SK-N-SH treated with all-trans-retinoic acid at 6 μM for 48 hours (cell line): ENCODE data around the gene MRPL46.

Experiments
- ATAC-seq: fragments of 200-7000 bp; cut with Tn5 transposase; 3 replicates; pipeline ENCODE4 v1.9.1; 2020; ENCODE audit warnings: mild to moderate bottlenecking, moderate library complexity
- ARNTL ChIP-seq: fragments of 450-650 bp; formaldehyde crosslinking; IDR thresholded peaks from 2 replicates; pipeline ENCODE4 v1.5.0; 2020; ENCODE audit warnings: low read depth, mild to moderate bottlenecking, moderate library complexity, borderline replicate concordance
- CSDC2 ChIP-seq: fragments of 250-450 bp; sonication (Bioruptor Pico); IDR thresholded peaks from 2 replicates; pipeline ENCODE4 v1.5.0; 2020; ENCODE audit warnings: mild to moderate bottlenecking, moderate library complexity
- GLIS3 ChIP-seq: fragments of 250-450 bp; sonication (Bioruptor Pico); IDR thresholded peaks from 2 replicates; pipeline ENCODE4 v1.5.0; 2020; ENCODE audit warnings: mild to moderate bottlenecking, moderate library complexity
- ISL1 ChIP-seq: fragments of 250-450 bp; sonication (Bioruptor Pico); IDR thresholded peaks from 2 replicates; pipeline ENCODE4 v2.1.2; 2022; ENCODE audit warnings: mild to moderate bottlenecking, moderate library complexity
- OSR1 ChIP-seq: fragments of 250-450 bp; sonication (Bioruptor Pico); IDR thresholded peaks from 2 replicates; pipeline ENCODE4 v1.8.0; 2022; ENCODE audit warnings: moderate library complexity, mild to moderate bottlenecking, inconsistent platforms
- PPARA ChIP-seq: fragments of 250-450 bp; sonication (Bioruptor Pico); IDR thresholded peaks from 2 replicates; pipeline ENCODE4 v1.5.0; 2020; ENCODE audit warnings: mild to moderate bottlenecking, borderline replicate concordance
- RARB ChIP-seq: fragments of 250-450 bp; sonication (Bioruptor Pico); IDR thresholded peaks from 2 replicates; pipeline ENCODE4 v1.8.0; 2021; ENCODE audit warnings: mild to moderate bottlenecking, moderate library complexity
- SNAI2 ChIP-seq: fragments of 250-450 bp; sonication (Bioruptor Pico); IDR thresholded peaks from 2 replicates; pipeline ENCODE4 v1.5.0; 2020; ENCODE audit warnings: mild to moderate bottlenecking, moderate library complexity
- TCF4 ChIP-seq: fragments of 250-450 bp; sonication (Bioruptor Pico); IDR thresholded peaks from 2 replicates; pipeline ENCODE4 v1.8.0; 2021; ENCODE audit warnings: mild to moderate bottlenecking, moderate library complexity, borderline replicate concordance
- TOX ChIP-seq: fragments of 250-450 bp; sonication (Bioruptor Pico); IDR thresholded peaks from 2 replicates; pipeline ENCODE4 v1.8.0; 2021; ENCODE audit warnings: mild to moderate bottlenecking, moderate library complexity, borderline replicate concordance
- ZC3H10 ChIP-seq: fragments of 250-450 bp; sonication (Bioruptor Pico); IDR thresholded peaks from 2 replicates; pipeline ENCODE4 v1.5.1; 2021; ENCODE audit warnings: mild to moderate bottlenecking, moderate library complexity
- ZFP3 ChIP-seq: fragments of 250-450 bp; sonication (Bioruptor Pico); IDR thresholded peaks from 2 replicates; pipeline ENCODE4 v1.5.0; 2020; ENCODE audit warnings: mild to moderate bottlenecking, moderate library complexity
- ZFP30 ChIP-seq: fragments of 450-650 bp; formaldehyde crosslinking; IDR thresholded peaks from 2 replicates; pipeline ENCODE4 v1.5.0; 2022; ENCODE audit warnings: mild to moderate bottlenecking, moderate library complexity
- ZNF565 ChIP-seq: fragments of 450-650 bp; formaldehyde crosslinking; conservative IDR thresholded peaks from 2 replicates; pipeline ENCODE4 v1.5.0; 2020; ENCODE audit warnings: low read depth, mild to moderate bottlenecking, moderate library complexity
- ZNF70 ChIP-seq: fragments of 450-650 bp; formaldehyde crosslinking; IDR thresholded peaks from 2 replicates; pipeline ENCODE4 v1.5.0; 2020; ENCODE audit warnings: mild to moderate bottlenecking, moderate library complexity
- ZNF8 ChIP-seq: fragments of 450-650 bp; formaldehyde crosslinking; IDR thresholded peaks from 2 replicates; pipeline ENCODE4 v1.5.0; 2020; ENCODE audit warnings: mild to moderate bottlenecking, moderate library complexity
- TF ChIP-seq, protein P1 (sequence below): fragments of 250-450 bp; sonication (Bioruptor Pico); IDR thresholded peaks from 2 replicates; pipeline ENCODE4 v1.8.0; 2021; ENCODE audit warnings: low read depth, mild to moderate bottlenecking, moderate library complexity, borderline replicate concordance
- TF ChIP-seq, protein P2 (sequence below): fragments of 250-450 bp; sonication (Bioruptor Pico); IDR thresholded peaks from 2 replicates; pipeline ENCODE4 v1.5.0; 2020; ENCODE audit warnings: mild to moderate bottlenecking, moderate library complexity
- TF ChIP-seq, protein P3 (sequence below): fragments of 250-450 bp; sonication (Bioruptor Pico); IDR thresholded peaks from 2 replicates; pipeline ENCODE4 v1.5.1; 2021; ENCODE audit warnings: mild to moderate bottlenecking, moderate library complexity
- TF ChIP-seq, protein P4 (sequence below): fragments of 250-450 bp; sonication (Bioruptor Pico); IDR thresholded peaks from 2 replicates; pipeline ENCODE4 v1.5.1; 2020; ENCODE audit warnings: low read depth, mild to moderate bottlenecking, moderate library complexity
- TF ChIP-seq, protein P5 (sequence below): fragments of 250-450 bp; sonication (Bioruptor Pico); IDR thresholded peaks from 2 replicates; pipeline ENCODE4 v1.8.0; 2020; ENCODE audit warnings: mild to moderate bottlenecking, moderate library complexity, borderline replicate concordance

The MRPL46 gene

DNA sequence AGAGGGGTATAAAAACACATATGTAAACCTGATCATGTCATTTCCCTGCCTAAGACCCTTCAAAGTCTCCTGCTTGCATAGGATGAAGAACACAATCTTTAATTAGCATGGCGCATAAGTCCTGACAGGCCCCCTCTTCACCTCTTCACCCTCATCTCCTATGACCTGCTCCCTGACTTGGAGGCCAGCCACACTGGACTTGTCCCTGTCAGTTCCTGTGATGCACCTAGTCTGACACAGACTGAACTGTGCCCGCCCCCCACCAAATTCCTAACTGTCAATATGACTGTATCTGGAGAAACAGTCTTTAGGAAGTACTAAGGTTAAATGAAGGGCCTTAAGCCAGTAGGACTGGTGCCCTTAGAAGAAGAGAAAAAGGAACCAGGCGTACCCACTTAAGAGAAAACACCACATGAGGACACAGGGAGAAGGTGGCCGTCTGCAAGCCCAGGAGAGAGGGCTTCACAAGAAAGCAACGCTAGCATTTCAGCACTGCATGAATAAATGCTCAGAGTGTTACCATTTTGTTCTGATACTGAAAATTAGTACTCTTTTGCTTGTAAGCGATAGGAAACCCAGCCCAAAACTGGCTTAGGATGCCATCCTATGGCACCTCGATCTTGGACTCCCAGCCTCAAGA lies 34.0 kb downstream of the MRPL46 start:
- TF ChIP-seq, protein P1, sequence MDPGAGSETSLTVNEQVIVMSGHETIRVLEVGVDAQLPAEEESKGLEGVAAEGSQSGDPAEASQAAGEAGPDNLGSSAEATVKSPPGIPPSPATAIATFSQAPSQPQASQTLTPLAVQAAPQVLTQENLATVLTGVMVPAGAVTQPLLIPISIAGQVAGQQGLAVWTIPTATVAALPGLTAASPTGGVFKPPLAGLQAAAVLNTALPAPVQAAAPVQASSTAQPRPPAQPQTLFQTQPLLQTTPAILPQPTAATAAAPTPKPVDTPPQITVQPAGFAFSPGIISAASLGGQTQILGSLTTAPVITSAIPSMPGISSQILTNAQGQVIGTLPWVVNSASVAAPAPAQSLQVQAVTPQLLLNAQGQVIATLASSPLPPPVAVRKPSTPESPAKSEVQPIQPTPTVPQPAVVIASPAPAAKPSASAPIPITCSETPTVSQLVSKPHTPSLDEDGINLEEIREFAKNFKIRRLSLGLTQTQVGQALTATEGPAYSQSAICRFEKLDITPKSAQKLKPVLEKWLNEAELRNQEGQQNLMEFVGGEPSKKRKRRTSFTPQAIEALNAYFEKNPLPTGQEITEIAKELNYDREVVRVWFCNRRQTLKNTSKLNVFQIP (CRISPR knock-in tag) = no peak
- TF ChIP-seq RARB (CRISPR knock-in tag) = no peak
- TF ChIP-seq GLIS3 (CRISPR knock-in tag) = no peak
- no peak for TF ChIP-seq ZFP30 (CRISPR knock-in tag)
- no peak for TF ChIP-seq ZNF565 (CRISPR knock-in tag)
- no peak for TF ChIP-seq CSDC2 (CRISPR knock-in tag)
- TF ChIP-seq, protein P2, sequence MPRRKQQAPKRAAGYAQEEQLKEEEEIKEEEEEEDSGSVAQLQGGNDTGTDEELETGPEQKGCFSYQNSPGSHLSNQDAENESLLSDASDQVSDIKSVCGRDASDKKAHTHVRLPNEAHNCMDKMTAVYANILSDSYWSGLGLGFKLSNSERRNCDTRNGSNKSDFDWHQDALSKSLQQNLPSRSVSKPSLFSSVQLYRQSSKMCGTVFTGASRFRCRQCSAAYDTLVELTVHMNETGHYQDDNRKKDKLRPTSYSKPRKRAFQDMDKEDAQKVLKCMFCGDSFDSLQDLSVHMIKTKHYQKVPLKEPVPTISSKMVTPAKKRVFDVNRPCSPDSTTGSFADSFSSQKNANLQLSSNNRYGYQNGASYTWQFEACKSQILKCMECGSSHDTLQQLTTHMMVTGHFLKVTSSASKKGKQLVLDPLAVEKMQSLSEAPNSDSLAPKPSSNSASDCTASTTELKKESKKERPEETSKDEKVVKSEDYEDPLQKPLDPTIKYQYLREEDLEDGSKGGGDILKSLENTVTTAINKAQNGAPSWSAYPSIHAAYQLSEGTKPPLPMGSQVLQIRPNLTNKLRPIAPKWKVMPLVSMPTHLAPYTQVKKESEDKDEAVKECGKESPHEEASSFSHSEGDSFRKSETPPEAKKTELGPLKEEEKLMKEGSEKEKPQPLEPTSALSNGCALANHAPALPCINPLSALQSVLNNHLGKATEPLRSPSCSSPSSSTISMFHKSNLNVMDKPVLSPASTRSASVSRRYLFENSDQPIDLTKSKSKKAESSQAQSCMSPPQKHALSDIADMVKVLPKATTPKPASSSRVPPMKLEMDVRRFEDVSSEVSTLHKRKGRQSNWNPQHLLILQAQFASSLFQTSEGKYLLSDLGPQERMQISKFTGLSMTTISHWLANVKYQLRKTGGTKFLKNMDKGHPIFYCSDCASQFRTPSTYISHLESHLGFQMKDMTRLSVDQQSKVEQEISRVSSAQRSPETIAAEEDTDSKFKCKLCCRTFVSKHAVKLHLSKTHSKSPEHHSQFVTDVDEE = no peak
- TF ChIP-seq ARNTL (CRISPR knock-in tag) = no peak
- TF ChIP-seq, protein P3, sequence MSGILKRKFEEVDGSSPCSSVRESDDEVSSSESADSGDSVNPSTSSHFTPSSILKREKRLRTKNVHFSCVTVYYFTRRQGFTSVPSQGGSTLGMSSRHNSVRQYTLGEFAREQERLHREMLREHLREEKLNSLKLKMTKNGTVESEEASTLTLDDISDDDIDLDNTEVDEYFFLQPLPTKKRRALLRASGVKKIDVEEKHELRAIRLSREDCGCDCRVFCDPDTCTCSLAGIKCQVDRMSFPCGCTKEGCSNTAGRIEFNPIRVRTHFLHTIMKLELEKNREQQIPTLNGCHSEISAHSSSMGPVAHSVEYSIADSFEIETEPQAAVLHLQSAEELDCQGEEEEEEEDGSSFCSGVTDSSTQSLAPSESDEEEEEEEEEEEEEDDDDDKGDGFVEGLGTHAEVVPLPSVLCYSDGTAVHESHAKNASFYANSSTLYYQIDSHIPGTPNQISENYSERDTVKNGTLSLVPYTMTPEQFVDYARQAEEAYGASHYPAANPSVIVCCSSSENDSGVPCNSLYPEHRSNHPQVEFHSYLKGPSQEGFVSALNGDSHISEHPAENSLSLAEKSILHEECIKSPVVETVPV = no peak
- TF ChIP-seq OSR1 (CRISPR knock-in tag) = no peak
- TF ChIP-seq ISL1 (CRISPR knock-in tag) = no peak
- TF ChIP-seq PPARA (CRISPR knock-in tag) = no peak
- TF ChIP-seq, protein P4, sequence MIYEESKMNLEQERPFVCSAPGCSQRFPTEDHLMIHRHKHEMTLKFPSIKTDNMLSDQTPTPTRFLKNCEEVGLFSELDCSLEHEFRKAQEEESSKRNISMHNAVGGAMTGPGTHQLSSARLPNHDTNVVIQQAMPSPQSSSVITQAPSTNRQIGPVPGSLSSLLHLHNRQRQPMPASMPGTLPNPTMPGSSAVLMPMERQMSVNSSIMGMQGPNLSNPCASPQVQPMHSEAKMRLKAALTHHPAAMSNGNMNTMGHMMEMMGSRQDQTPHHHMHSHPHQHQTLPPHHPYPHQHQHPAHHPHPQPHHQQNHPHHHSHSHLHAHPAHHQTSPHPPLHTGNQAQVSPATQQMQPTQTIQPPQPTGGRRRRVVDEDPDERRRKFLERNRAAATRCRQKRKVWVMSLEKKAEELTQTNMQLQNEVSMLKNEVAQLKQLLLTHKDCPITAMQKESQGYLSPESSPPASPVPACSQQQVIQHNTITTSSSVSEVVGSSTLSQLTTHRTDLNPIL (CRISPR knock-in tag) = no peak
- no peak for TF ChIP-seq ZNF70 (CRISPR knock-in tag)
- no peak for ATAC-seq

DNA sequence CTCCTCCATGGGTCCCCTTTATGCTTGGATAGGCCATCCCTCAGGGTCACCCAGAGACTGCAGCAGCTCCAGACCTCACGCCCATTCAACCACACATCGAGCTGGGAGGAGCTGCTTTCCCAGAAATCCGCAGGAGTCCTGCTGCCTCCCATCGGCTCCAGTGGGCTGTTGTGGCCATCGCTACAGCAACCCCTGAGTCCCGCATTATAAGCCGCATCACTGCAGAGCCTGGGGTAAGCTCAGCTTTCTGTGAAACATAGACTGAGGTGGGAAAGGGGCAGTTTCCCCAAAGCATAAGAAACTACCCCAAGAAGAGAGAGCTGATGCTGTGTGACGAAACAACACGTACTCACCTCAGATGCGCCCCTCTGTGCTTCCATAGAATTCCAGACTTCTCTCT lies 35.7 kb downstream of the MRPL46 start:
- no peak for ATAC-seq
- TF ChIP-seq TOX (no peak), CSDC2 (CRISPR knock-in tag) (no peak), OSR1 (CRISPR knock-in tag) (no peak), ZFP3 (CRISPR knock-in tag) (no peak), RARB (CRISPR knock-in tag) (no peak), SNAI2 (CRISPR knock-in tag) (no peak), ZNF8 (CRISPR knock-in tag) (no peak), TCF4 (CRISPR knock-in tag) (no peak), PPARA (CRISPR knock-in tag) (no peak), ZFP30 (CRISPR knock-in tag) (no peak), ZNF565 (CRISPR knock-in tag) (no peak), ZC3H10 (CRISPR knock-in tag) (no peak), GLIS3 (CRISPR knock-in tag) (no peak), ZNF70 (CRISPR knock-in tag) (no peak)
- TF ChIP-seq, protein P3 = no peak
- TF ChIP-seq, protein P2 = no peak
- TF ChIP-seq, protein P1 (CRISPR knock-in tag) = no peak
- TF ChIP-seq, protein P4 (CRISPR knock-in tag) = no peak
- TF ChIP-seq, protein P5, sequence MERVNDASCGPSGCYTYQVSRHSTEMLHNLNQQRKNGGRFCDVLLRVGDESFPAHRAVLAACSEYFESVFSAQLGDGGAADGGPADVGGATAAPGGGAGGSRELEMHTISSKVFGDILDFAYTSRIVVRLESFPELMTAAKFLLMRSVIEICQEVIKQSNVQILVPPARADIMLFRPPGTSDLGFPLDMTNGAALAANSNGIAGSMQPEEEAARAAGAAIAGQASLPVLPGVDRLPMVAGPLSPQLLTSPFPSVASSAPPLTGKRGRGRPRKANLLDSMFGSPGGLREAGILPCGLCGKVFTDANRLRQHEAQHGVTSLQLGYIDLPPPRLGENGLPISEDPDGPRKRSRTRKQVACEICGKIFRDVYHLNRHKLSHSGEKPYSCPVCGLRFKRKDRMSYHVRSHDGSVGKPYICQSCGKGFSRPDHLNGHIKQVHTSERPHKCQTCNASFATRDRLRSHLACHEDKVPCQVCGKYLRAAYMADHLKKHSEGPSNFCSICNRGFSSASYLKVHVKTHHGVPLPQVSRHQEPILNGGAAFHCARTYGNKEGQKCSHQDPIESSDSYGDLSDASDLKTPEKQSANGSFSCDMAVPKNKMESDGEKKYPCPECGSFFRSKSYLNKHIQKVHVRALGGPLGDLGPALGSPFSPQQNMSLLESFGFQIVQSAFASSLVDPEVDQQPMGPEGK = no peak
